K562 (cell line): ENCODE measurements around the gene ARHGEF26. TPM values are rescaled to one million over a fixed set of nuclear protein-coding genes. Genes with fewer than 3 reads are reported as not detected.
A peak's percentile ranks its signal among the peaks of the same experiment; 100 is the strongest.

Source experiments
- ATAC-seq: fragments of 200-7000 bp; cut with Tn5 transposase; 3 replicates; pipeline ENCODE4 v1.9.1; 2020; ENCODE audit warnings: moderate library complexity
- BruUV-seq: library from RNA; stranded (reverse); fragments of 400-500 nt; replicated peaks from 2 replicates; lab custom pipeline; 2021; lab: Mats Ljungman, UMichigan
- CTCF ChIA-PET: fragments of 300-600 bp; formaldehyde crosslinking; extraction: SDS; loops from one replicate; lab custom pipeline; 2021; ENCODE audit warnings: low intra/inter-chr PET ratio; lab: Yijun Ruan, JAX
- POLR2A ChIA-PET: fragments of 300-600, 350-650 bp; sonication (Branson Sonifier 250); formaldehyde crosslinking; extraction: SDS; loops from one replicate; lab custom pipeline; 2021; ENCODE audit warnings: antibody characterized with exemption, inconsistent platforms; lab: Yijun Ruan, JAX
- DNase-seq, 4 experiments: peaks; one replicate each; pipeline versions ENCODE4 v3.0.0 to v3.0.0-alpha.2; 2011 to 2018; ENCODE audit warnings: low spot score in 3 of 4, mixed read lengths in 3 of 4; ENCODE audit errors: extremely low read depth in 1 of 4
- FAIRE-seq: peaks from 2 replicates; lab custom pipeline; 2011; peaks lifted over from hg19 to GRCh38; lab: Jason Lieb, UNC
- H2AFZ ChIP-seq: 2 replicates; pipeline ENCODE4 v1.6.0; 2011; ENCODE audit warnings: low read depth, low read length, control low read depth, inconsistent platforms
- H3K27ac ChIP-seq: fragments of 200-600 bp; 3 replicates; pipeline ENCODE4 v1.8.0; 2011; ENCODE audit warnings: low read depth, mild to moderate bottlenecking, control low read depth, inconsistent platforms, low read length, moderate library complexity, mixed read lengths; ENCODE audit errors: extremely low read depth
- H3K27me3 ChIP-seq, 2 experiments: fragments of 300-600 bp in 1 of 2; 2 replicates in 1 of 2; 3 replicates in 1 of 2; pipeline versions ENCODE4 v1.6.0 to v1.8.0; 2011; ENCODE audit warnings: inconsistent platforms in 2 of 2, low read length in 2 of 2, mild to moderate bottlenecking in 1 of 2, mixed read lengths in 1 of 2, moderate library complexity in 1 of 2; ENCODE audit not compliant: control insufficient read depth in 2 of 2, insufficient read depth in 2 of 2
- H3K36me3 ChIP-seq: fragments of 300-600 bp; 3 replicates; pipeline ENCODE4 v1.8.0; 2011; ENCODE audit warnings: mild to moderate bottlenecking, low read length, inconsistent platforms; ENCODE audit not compliant: control insufficient read depth, insufficient read depth
- H3K4me1 ChIP-seq, 2 experiments: fragments of 200-600 bp in 1 of 2; replicated peaks in 1 of 2; 2 replicates in 1 of 2; 3 replicates in 1 of 2; pipeline versions ENCODE4 v1.5.1 to v1.8.0; 2011; ENCODE audit warnings: inconsistent platforms in 2 of 2, low read length in 2 of 2, mild to moderate bottlenecking in 1 of 2, mixed read lengths in 1 of 2, moderate library complexity in 1 of 2; ENCODE audit not compliant: control insufficient read depth in 2 of 2, insufficient read depth in 2 of 2
- H3K4me2 ChIP-seq: 2 replicates; pipeline ENCODE4 v1.6.1; 2011; ENCODE audit warnings: low read length, control low read depth, inconsistent platforms, mixed read lengths; ENCODE audit not compliant: insufficient read depth
- H3K4me3 ChIP-seq: fragments of 200-600 bp; sonication (generic), shearing (Covaris generic); 2 replicates; pipeline ENCODE4 v1.5.1; 2016; ENCODE audit warnings: control low read depth, inconsistent platforms
- H3K79me2 ChIP-seq: fragments of 200-600 bp; 3 replicates; pipeline ENCODE4 v1.8.0; 2011; ENCODE audit warnings: low read length, inconsistent platforms; ENCODE audit not compliant: control insufficient read depth, insufficient read depth
- H3K9ac ChIP-seq, 2 experiments: 2 replicates each; pipeline versions ENCODE4 v1.6.0 to v1.6.1; 2011; ENCODE audit warnings: low read depth in 2 of 2, low read length in 2 of 2, control low read depth in 1 of 2, inconsistent platforms in 1 of 2, mild to moderate bottlenecking in 1 of 2, mixed read lengths in 1 of 2; ENCODE audit not compliant: insufficient read depth in 1 of 2
- H3K9me1 ChIP-seq: one replicate; pipeline ENCODE4 v1.6.0; 2011; ENCODE audit warnings: inconsistent platforms, mild to moderate bottlenecking, low read length, moderate library complexity; ENCODE audit not compliant: control insufficient read depth, insufficient read depth
- H3K9me3 ChIP-seq: replicated peaks from 2 replicates; pipeline ENCODE4 v1.5.1; 2011; ENCODE audit warnings: low read depth, low read length, inconsistent platforms; ENCODE audit not compliant: control insufficient read depth, insufficient read depth
- H4K20me1 ChIP-seq: replicated peaks from 2 replicates; pipeline ENCODE4 v1.6.1; 2011; ENCODE audit warnings: low read length, inconsistent platforms, mixed read lengths; ENCODE audit not compliant: control insufficient read depth, insufficient read depth
- ARNT ChIP-seq, 2 experiments: fragments of 450-650 bp; IDR thresholded peaks; 2 replicates each; pipeline ENCODE4 v1.6.1; 2016; ENCODE audit warnings: mild to moderate bottlenecking in 1 of 2
- CREBBP ChIP-seq: IDR thresholded peaks from one replicate; pipeline ENCODE4 v1.6.1; 2012; ENCODE audit warnings: low read depth, mild to moderate bottlenecking, control low read depth, inconsistent platforms, low read length
- ESRRA ChIP-seq: fragments of 450-650 bp; IDR thresholded peaks from 2 replicates; pipeline ENCODE4 v1.6.1; 2014; ENCODE audit warnings: low read depth, mild to moderate bottlenecking, moderate library complexity, borderline replicate concordance
- HDGF ChIP-seq: fragments of 450-650 bp; IDR thresholded peaks from 2 replicates; pipeline ENCODE4 v1.6.1; 2016
- HMG20B ChIP-seq: fragments of 250-450 bp; sonication (Bioruptor Pico); IDR thresholded peaks from 2 replicates; pipeline ENCODE4 v1.5.0; 2021; ENCODE audit warnings: mild to moderate bottlenecking
- KDM1A ChIP-seq, 2 experiments: fragments of 450-650 bp; IDR thresholded peaks; 2 replicates each; pipeline ENCODE4 v1.6.1; 2016; ENCODE audit warnings: mild to moderate bottlenecking in 2 of 2
- KLF10 ChIP-seq: fragments of 250-450 bp; sonication (Bioruptor Pico); IDR thresholded peaks from 2 replicates; pipeline ENCODE4 v1.6.1; 2021; ENCODE audit warnings: matching md5 sums
- SRSF7 ChIP-seq: fragments of 200-400 bp; formaldehyde crosslinking; optimal IDR thresholded peaks from 2 replicates; pipeline ENCODE3; 2017; ENCODE audit warnings: mild to moderate bottlenecking, low read depth, low read length
- STAG1 ChIP-seq: sonication (generic); formaldehyde crosslinking; IDR thresholded peaks from 2 replicates; pipeline ENCODE4 v1.5.0; 2020; ENCODE audit warnings: missing genetic modification reagents, borderline replicate concordance
- TCF3 ChIP-seq: sonication (generic); formaldehyde crosslinking; IDR thresholded peaks from 2 replicates; pipeline ENCODE4 v1.4.0; 2020; ENCODE audit warnings: mild to moderate bottlenecking, missing genetic modification reagents
- WGBS: fragments of 100-300 bp; shearing (Covaris generic); methylation state at CpG from one replicate; pipeline ENCODE4 v1.1.6; 2016; ENCODE audit warnings: low coverage, mixed read lengths; ENCODE audit not compliant: insufficient coverage; ENCODE audit errors: missing lambda C conversion rate; 5-methylcytosine and 5-hydroxymethylcytosine counted together
- in situ Hi-C: fragments of 300-500 bp; cut with MboI; formaldehyde crosslinking; loops from 4 replicates; pipeline ENCODE4 v1.15.0; 2018; ENCODE audit warnings: inconsistent platforms, mixed read lengths
- intact Hi-C: fragments of 100-400 bp; cut with micrococcal nuclease; formaldehyde crosslinking; loops from 2 replicates; pipeline ENCODE4 v1.14.2; 2022
- polyA plus RNA-seq, 8 experiments: library from polyadenylated mRNA; depleted of rRNA in 4 of 8; stranded (reverse) in 5 of 8; unstranded in 3 of 8; fragments of >200 nt; fragmentation: Nextera tagmentation in 2 of 8; fragmentation: Illumina TruSeq in 1 of 8; extraction: Ambion mirVana in 2 of 8; extraction: Trizol in 1 of 8; gene quantifications; 2 replicates each; pipeline versions ENCODE4 v1.2.1 to v1.2.3, GENCODE V29; 2011 to 2014; ENCODE audit warnings: inconsistent platforms in 1 of 8, missing spikeins in 1 of 8
- total RNA-seq, 7 experiments: library from RNA; depleted of rRNA in 6 of 7; stranded (reverse); fragments of >200 nt in 6 of 7; fragmentation: Illumina TruSeq in 2 of 7; extraction: Trizol in 2 of 7; gene quantifications; 2 replicates each; pipeline versions ENCODE4 v1.2.1 to v1.2.3, GENCODE V29; 2011 to 2021; ENCODE audit warnings: low replicate concordance in 1 of 7
- TF ChIP-seq, protein P1 (sequence below): sonication (generic); formaldehyde crosslinking; IDR thresholded peaks from 2 replicates; pipeline ENCODE4 v1.5.0; 2020; ENCODE audit warnings: missing genetic modification reagents
- TF ChIP-seq, protein P2 (sequence below): fragments of 150-350 bp; conservative IDR thresholded peaks from 2 replicates; pipeline ENCODE4 v1.6.1; 2014; ENCODE audit warnings: low read length
- TF ChIP-seq, protein P3 (sequence below), 2 experiments: fragments of 450-650 bp; IDR thresholded peaks; 2 replicates each; pipeline ENCODE4 v1.6.1; 2016
- TF ChIP-seq, protein P4 (sequence below): fragments of 200-800 bp; sonication (Bioruptor generic); IDR thresholded peaks from 2 replicates; pipeline ENCODE4 v1.6.1; 2016; ENCODE audit warnings: missing genetic modification characterization, missing compliant biosample characterization

Gene ARHGEF26
- total and polyA plus RNA-seq, 9 of the 15 experiments (the other 6 are each of a cell fraction or from before 2014, with no cell fraction given), result 0.01 to 0.11 (median 0.04) TPM; not detected in 2

DNA sequence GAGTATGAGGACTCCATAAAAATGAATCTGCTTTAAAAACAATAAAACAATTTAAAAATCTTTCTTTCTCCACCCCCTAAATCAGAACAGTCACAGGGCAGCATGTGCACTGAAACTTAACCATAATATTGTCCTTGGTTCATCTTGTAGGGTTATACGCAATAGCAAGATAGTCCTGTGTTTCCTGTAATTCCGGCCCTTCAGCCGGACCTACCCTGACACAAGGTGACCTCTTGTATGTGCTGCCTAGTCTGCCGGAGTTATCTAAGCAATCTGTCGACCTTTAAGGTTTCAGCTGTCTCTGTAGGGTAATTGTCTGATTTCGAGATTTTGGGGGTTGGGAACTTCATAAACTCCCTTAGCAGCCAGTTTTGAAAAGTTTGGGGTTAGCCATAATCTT lies 103.2 kb downstream of the ARHGEF26 start:
- CTCF ChIA-PET, result no interaction called here
- in situ Hi-C loops, result no loop called here
- WGBS, result 0% methylated on average over 6 of the region's 6 CpGs
- TF ChIP-seq KDM1A (IDR thresholded peaks at IDR 0.05), result 0 out of 4 replicates have a peak, but pooled peaks of 1 of the 2 experiments have one; percentile 18
- no peak for TF ChIP-seq HMG20B
- no peak for TF ChIP-seq ARNT (IDR thresholded peaks at IDR 0.05)
- TF ChIP-seq HDGF, result no peak
- no peak for TF ChIP-seq TCF3
- TF ChIP-seq, protein P1, sequence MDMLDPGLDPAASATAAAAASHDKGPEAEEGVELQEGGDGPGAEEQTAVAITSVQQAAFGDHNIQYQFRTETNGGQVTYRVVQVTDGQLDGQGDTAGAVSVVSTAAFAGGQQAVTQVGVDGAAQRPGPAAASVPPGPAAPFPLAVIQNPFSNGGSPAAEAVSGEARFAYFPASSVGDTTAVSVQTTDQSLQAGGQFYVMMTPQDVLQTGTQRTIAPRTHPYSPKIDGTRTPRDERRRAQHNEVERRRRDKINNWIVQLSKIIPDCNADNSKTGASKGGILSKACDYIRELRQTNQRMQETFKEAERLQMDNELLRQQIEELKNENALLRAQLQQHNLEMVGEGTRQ (CRISPR knock-in tag), result no peak
- no peak for TF ChIP-seq SRSF7
- TF ChIP-seq, protein P2, sequence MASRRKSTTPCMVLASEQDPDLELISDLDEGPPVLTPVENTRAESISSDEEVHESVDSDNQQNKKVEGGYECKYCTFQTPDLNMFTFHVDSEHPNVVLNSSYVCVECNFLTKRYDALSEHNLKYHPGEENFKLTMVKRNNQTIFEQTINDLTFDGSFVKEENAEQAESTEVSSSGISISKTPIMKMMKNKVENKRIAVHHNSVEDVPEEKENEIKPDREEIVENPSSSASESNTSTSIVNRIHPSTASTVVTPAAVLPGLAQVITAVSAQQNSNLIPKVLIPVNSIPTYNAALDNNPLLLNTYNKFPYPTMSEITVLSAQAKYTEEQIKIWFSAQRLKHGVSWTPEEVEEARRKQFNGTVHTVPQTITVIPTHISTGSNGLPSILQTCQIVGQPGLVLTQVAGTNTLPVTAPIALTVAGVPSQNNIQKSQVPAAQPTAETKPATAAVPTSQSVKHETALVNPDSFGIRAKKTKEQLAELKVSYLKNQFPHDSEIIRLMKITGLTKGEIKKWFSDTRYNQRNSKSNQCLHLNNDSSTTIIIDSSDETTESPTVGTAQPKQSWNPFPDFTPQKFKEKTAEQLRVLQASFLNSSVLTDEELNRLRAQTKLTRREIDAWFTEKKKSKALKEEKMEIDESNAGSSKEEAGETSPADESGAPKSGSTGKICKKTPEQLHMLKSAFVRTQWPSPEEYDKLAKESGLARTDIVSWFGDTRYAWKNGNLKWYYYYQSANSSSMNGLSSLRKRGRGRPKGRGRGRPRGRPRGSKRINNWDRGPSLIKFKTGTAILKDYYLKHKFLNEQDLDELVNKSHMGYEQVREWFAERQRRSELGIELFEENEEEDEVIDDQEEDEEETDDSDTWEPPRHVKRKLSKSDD, result no peak
- TF ChIP-seq, protein P3, sequence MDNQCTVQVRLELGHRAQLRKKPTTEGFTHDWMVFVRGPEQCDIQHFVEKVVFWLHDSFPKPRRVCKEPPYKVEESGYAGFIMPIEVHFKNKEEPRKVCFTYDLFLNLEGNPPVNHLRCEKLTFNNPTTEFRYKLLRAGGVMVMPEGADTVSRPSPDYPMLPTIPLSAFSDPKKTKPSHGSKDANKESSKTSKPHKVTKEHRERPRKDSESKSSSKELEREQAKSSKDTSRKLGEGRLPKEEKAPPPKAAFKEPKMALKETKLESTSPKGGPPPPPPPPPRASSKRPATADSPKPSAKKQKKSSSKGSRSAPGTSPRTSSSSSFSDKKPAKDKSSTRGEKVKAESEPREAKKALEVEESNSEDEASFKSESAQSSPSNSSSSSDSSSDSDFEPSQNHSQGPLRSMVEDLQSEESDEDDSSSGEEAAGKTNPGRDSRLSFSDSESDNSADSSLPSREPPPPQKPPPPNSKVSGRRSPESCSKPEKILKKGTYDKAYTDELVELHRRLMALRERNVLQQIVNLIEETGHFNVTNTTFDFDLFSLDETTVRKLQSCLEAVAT (IDR thresholded peaks at IDR 0.05), result no peak
- no peak for TF ChIP-seq CREBBP
- TF ChIP-seq ESRRA, result peak; percentile 83
- no peak for TF ChIP-seq STAG1 (CRISPR knock-in tag)
- no peak for TF ChIP-seq KLF10 (CRISPR knock-in tag)
- TF ChIP-seq, protein P4, sequence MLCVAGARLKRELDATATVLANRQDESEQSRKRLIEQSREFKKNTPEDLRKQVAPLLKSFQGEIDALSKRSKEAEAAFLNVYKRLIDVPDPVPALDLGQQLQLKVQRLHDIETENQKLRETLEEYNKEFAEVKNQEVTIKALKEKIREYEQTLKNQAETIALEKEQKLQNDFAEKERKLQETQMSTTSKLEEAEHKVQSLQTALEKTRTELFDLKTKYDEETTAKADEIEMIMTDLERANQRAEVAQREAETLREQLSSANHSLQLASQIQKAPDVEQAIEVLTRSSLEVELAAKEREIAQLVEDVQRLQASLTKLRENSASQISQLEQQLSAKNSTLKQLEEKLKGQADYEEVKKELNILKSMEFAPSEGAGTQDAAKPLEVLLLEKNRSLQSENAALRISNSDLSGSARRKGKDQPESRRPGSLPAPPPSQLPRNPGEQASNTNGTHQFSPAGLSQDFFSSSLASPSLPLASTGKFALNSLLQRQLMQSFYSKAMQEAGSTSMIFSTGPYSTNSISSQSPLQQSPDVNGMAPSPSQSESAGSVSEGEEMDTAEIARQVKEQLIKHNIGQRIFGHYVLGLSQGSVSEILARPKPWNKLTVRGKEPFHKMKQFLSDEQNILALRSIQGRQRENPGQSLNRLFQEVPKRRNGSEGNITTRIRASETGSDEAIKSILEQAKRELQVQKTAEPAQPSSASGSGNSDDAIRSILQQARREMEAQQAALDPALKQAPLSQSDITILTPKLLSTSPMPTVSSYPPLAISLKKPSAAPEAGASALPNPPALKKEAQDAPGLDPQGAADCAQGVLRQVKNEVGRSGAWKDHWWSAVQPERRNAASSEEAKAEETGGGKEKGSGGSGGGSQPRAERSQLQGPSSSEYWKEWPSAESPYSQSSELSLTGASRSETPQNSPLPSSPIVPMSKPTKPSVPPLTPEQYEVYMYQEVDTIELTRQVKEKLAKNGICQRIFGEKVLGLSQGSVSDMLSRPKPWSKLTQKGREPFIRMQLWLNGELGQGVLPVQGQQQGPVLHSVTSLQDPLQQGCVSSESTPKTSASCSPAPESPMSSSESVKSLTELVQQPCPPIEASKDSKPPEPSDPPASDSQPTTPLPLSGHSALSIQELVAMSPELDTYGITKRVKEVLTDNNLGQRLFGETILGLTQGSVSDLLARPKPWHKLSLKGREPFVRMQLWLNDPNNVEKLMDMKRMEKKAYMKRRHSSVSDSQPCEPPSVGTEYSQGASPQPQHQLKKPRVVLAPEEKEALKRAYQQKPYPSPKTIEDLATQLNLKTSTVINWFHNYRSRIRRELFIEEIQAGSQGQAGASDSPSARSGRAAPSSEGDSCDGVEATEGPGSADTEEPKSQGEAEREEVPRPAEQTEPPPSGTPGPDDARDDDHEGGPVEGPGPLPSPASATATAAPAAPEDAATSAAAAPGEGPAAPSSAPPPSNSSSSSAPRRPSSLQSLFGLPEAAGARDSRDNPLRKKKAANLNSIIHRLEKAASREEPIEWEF (CRISPR knock-in tag), result no peak

More for the DNA sequence above, 103.2 kb downstream of the ARHGEF26 start:
- no TSS peak for BruUV-seq
- H3K4me1 ChIP-seq, result no peaks in the 10 kb centered on the region; a peak in 3 of 5 replicates
- DNase-seq (no peak), FAIRE-seq (no peak), ATAC-seq (peak; percentile 63)
- POLR2A ChIA-PET, result no interaction called here
- H3K4me2 ChIP-seq, result no peak overlapping the region
- no peaks in the 10 kb centered on the region for H3K79me2 ChIP-seq
- no peaks in the 10 kb centered on the region for H4K20me1 ChIP-seq
- no peaks in the 10 kb centered on the region for H3K36me3 ChIP-seq
- H3K9me1 ChIP-seq, result no peaks in the 10 kb centered on the region
- no peak overlapping the region for H3K4me3 ChIP-seq
- intact Hi-C loops, result no loop called here
- H3K9me3 ChIP-seq, result no peaks in the 10 kb centered on the region
- H3K9ac ChIP-seq, result no peak overlapping the region
- H3K27me3 ChIP-seq, result no peaks in the 10 kb centered on the region
- H3K27ac ChIP-seq, result no peak overlapping the region
- H2AFZ ChIP-seq, result no peak overlapping the region
